ENCODE results near the gene DENND2C.

DENND2C gene

GRCh38 chr1:114670083-114671010, 498 bp upstream of the DENND2C start:
- H2AFZ ChIP-seq (ENCODE audit: low read length): no peak overlapping the region; the same call in 1 of the 2 replicates
- H3F3A ChIP-seq (ENCODE audit: insufficient read depth, low read length): no peaks in the 10 kb centered on the region

GRCh38 chr1:114668784-114669561, 876 bp downstream of the DENND2C start:
- H4K20me1 ChIP-seq (ENCODE audit: insufficient read depth, low read length): no peaks in the 10 kb centered on the region
- no peaks in the 10 kb centered on the region for H3K9me3 ChIP-seq (ENCODE audit: low read length)
- H3K27me3 ChIP-seq (ENCODE audit: insufficient read depth, low read length): no peaks in the 10 kb centered on the region
- H2AFZ ChIP-seq (ENCODE audit: low read length): peak overlapping the region; percentile 72
- H3K9ac ChIP-seq (ENCODE audit: low read length): peak overlapping the region; percentile 55
- H3K9me2 ChIP-seq (ENCODE audit: low read depth, low read length): no peaks in the 10 kb centered on the region
- H3K4me3 ChIP-seq (ENCODE audit: low read depth, low read length, poor library complexity, severe bottlenecking): peak overlapping the region; percentile 70
- H3K27ac ChIP-seq (ENCODE audit: low read depth, low read length, poor library complexity, severe bottlenecking): no peak overlapping the region
- peak overlapping the region; percentile 93 for H3K4me2 ChIP-seq (ENCODE audit: low read length)
- no peak for TF ChIP-seq CTCF (IDR thresholded peaks at IDR 0.05; ENCODE audit: low read length)
- no peak for TF ChIP-seq EZH2 (IDR thresholded peaks at IDR 0.05; ENCODE audit: borderline replicate concordance, low read length)
- no peaks in the 10 kb centered on the region for H3K36me3 ChIP-seq (ENCODE audit: insufficient read depth, low read length)
- H3K4me1 ChIP-seq (ENCODE audit: insufficient read depth, low read length, severe bottlenecking): peaks cover 18% of the 10 kb centered on the region
- H3K79me2 ChIP-seq (ENCODE audit: insufficient read depth, low read length): no peaks in the 10 kb centered on the region
- H3F3A ChIP-seq (ENCODE audit: insufficient read depth, low read length): no peaks in the 10 kb centered on the region

More at GRCh38 chr1:114670083-114671010, 498 bp upstream of the DENND2C start:
- H3K27me3 ChIP-seq (ENCODE audit: insufficient read depth, low read length): no peaks in the 10 kb centered on the region
- H3K27ac ChIP-seq (ENCODE audit: low read depth, low read length, poor library complexity, severe bottlenecking): no peak overlapping the region
- TF ChIP-seq CTCF (IDR thresholded peaks at IDR 0.05; ENCODE audit: low read length) (no peak), EZH2 (IDR thresholded peaks at IDR 0.05; ENCODE audit: borderline replicate concordance, low read length) (no peak)
- H3K36me3 ChIP-seq (ENCODE audit: insufficient read depth, low read length): no peaks in the 10 kb centered on the region
- no peaks in the 10 kb centered on the region for H3K9me2 ChIP-seq (ENCODE audit: low read depth, low read length)
- H3K4me3 ChIP-seq (ENCODE audit: low read depth, low read length, poor library complexity, severe bottlenecking): peak overlapping the region; percentile 70
- no peaks in the 10 kb centered on the region for H4K20me1 ChIP-seq (ENCODE audit: insufficient read depth, low read length)
- no peaks in the 10 kb centered on the region for H3K79me2 ChIP-seq (ENCODE audit: insufficient read depth, low read length)
- H3K9ac ChIP-seq (ENCODE audit: low read length): peak overlapping the region; percentile 45; the same call in 1 of the 2 replicates
- no peaks in the 10 kb centered on the region for H3K9me3 ChIP-seq (ENCODE audit: low read length)
- peaks cover 18% of the 10 kb centered on the region for H3K4me1 ChIP-seq (ENCODE audit: insufficient read depth, low read length, severe bottlenecking)
- H3K4me2 ChIP-seq (ENCODE audit: low read length): peak overlapping the region; percentile 93

GRCh38 chr1:114668373-114668772, 1.5 kb downstream of the DENND2C start:
- H3K27ac ChIP-seq (ENCODE audit: low read depth, low read length, poor library complexity, severe bottlenecking): no peak overlapping the region
- no peaks in the 10 kb centered on the region for H3K79me2 ChIP-seq (ENCODE audit: insufficient read depth, low read length)
- H3F3A ChIP-seq (ENCODE audit: insufficient read depth, low read length): no peaks in the 10 kb centered on the region
- H3K4me2 ChIP-seq (ENCODE audit: low read length): no peak overlapping the region
- TF ChIP-seq EZH2 (IDR thresholded peaks at IDR 0.05; ENCODE audit: borderline replicate concordance, low read length) (no peak), CTCF (IDR thresholded peaks at IDR 0.05; ENCODE audit: low read length) (no peak)
- no peak overlapping the region for H3K9ac ChIP-seq (ENCODE audit: low read length)
- no peaks in the 10 kb centered on the region for H3K9me2 ChIP-seq (ENCODE audit: low read depth, low read length)
- H2AFZ ChIP-seq (ENCODE audit: low read length): no peak overlapping the region
- H3K9me3 ChIP-seq (ENCODE audit: low read length): no peaks in the 10 kb centered on the region
- H3K4me1 ChIP-seq (ENCODE audit: insufficient read depth, low read length, severe bottlenecking): peaks cover 18% of the 10 kb centered on the region
- no peaks in the 10 kb centered on the region for H3K27me3 ChIP-seq (ENCODE audit: insufficient read depth, low read length)
- no peak overlapping the region for H3K4me3 ChIP-seq (ENCODE audit: low read depth, low read length, poor library complexity, severe bottlenecking)
- no peaks in the 10 kb centered on the region for H4K20me1 ChIP-seq (ENCODE audit: insufficient read depth, low read length)
- no peaks in the 10 kb centered on the region for H3K36me3 ChIP-seq (ENCODE audit: insufficient read depth, low read length)

Data from OCI-LY1 (cell line).